Measurements from ENCODE around the gene ZSCAN30.

ZSCAN30 gene

DNA sequence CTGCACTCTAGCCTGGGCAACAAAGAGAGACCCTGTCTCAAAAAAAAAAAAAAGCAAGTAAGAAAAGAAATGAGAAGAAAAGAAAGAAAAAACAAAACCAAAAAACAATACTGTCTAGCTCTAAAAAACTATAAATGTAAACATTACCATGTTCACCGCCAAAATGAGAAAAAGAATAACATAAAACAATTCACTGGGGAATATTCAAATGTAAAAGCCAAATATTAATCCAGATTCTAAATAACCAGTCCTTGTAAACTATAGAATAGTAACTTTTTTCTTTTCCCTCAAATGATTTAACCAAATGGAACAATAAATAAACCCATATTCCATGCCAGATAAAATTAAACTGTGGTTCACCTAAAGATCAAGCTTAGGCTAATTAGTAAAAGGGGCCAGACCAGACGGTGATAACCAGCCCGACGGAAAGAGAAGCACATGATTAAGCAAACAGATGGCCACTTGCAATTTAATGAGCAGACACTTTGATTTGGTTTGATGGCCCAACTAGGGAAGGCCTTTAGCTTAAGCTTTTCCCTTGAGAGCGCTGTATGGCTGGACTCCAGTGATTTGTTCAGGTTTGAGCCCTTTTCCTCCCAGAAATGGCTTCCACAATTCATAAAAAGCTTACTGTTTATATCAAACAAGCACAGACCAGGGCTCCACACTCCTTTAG, 88.6 kb downstream of the ZSCAN30 start:
- DNase-seq (ENCODE audit: low read depth): no peak
- H3K4me3 ChIP-seq (ENCODE audit: low read depth, low read length): no peak overlapping the region
- TF ChIP-seq, protein P1, sequence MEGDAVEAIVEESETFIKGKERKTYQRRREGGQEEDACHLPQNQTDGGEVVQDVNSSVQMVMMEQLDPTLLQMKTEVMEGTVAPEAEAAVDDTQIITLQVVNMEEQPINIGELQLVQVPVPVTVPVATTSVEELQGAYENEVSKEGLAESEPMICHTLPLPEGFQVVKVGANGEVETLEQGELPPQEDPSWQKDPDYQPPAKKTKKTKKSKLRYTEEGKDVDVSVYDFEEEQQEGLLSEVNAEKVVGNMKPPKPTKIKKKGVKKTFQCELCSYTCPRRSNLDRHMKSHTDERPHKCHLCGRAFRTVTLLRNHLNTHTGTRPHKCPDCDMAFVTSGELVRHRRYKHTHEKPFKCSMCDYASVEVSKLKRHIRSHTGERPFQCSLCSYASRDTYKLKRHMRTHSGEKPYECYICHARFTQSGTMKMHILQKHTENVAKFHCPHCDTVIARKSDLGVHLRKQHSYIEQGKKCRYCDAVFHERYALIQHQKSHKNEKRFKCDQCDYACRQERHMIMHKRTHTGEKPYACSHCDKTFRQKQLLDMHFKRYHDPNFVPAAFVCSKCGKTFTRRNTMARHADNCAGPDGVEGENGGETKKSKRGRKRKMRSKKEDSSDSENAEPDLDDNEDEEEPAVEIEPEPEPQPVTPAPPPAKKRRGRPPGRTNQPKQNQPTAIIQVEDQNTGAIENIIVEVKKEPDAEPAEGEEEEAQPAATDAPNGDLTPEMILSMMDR (IDR thresholded peaks at IDR 0.05; ENCODE audit: insufficient read depth, low read depth, low read length, missing control alignments): no peak
